MCF 10A (cell line): ENCODE data around the gene PDZRN3. TPM values are rescaled to one million over a fixed set of nuclear protein-coding genes. Genes with fewer than 3 reads are reported as not detected.

Experiments used
- BruUV-seq: library from RNA; stranded (reverse); fragments of 400-500 nt; replicated peaks from 2 replicates; lab custom pipeline; 2021; lab: Mats Ljungman, UMichigan
- CTCF ChIA-PET: fragments of 300-600 bp; sonication (Branson Sonifier 250); formaldehyde crosslinking; extraction: SDS; loops from one replicate; lab custom pipeline; 2021; ENCODE audit warnings: antibody characterized with exemption, inconsistent platforms; lab: Yijun Ruan, JAX
- POLR2A ChIA-PET: fragments of 300-600, 350-650 bp; sonication (Branson Sonifier 250); formaldehyde crosslinking; extraction: SDS; loops from one replicate; lab custom pipeline; 2020; ENCODE audit warnings: antibody characterized with exemption, inconsistent platforms; lab: Yijun Ruan, JAX
- DNase-seq: peaks from one replicate; pipeline ENCODE4 v3.0.0-alpha.2; 2018; ENCODE audit not compliant: unreplicated experiment
- H3K27ac Mint-ChIP-seq: one replicate; pipeline ENCODE4 v1.8.0; 2022; ENCODE audit warnings: mild to moderate bottlenecking, low read depth, mixed read lengths; ENCODE audit not compliant: unreplicated experiment
- H3K27me3 Mint-ChIP-seq: one replicate; pipeline ENCODE4 v1.8.0; 2022; ENCODE audit warnings: mixed read lengths; ENCODE audit not compliant: insufficient read depth, unreplicated experiment
- H3K36me3 Mint-ChIP-seq: one replicate; pipeline ENCODE4 v1.8.0; 2022; ENCODE audit warnings: mild to moderate bottlenecking, moderate library complexity, mixed read lengths; ENCODE audit not compliant: insufficient read depth, unreplicated experiment
- H3K4me1 Mint-ChIP-seq: one replicate; pipeline ENCODE4 v1.8.0; 2022; ENCODE audit warnings: mixed read lengths; ENCODE audit not compliant: insufficient read depth, unreplicated experiment
- H3K4me3 Mint-ChIP-seq: one replicate; pipeline ENCODE4 v1.8.0; 2022; ENCODE audit warnings: mild to moderate bottlenecking, moderate library complexity, mixed read lengths; ENCODE audit not compliant: unreplicated experiment
- H3K9me3 Mint-ChIP-seq: one replicate; pipeline ENCODE4 v1.8.0; 2022; ENCODE audit warnings: mixed read lengths; ENCODE audit not compliant: unreplicated experiment
- intact Hi-C: fragments of 100-400 bp; cut with micrococcal nuclease; formaldehyde crosslinking; loops from 2 replicates; pipeline ENCODE4 v1.14.1; 2022
- total RNA-seq: library from RNA; stranded (reverse); gene quantifications from 2 replicates; pipeline ENCODE4 v1.2.3, GENCODE V29; 2022
- TF ChIP-seq, protein P1 (sequence below): fragments of 200-600 bp; IDR thresholded peaks from one replicate; pipeline ENCODE4 v1.8.0; 2022; ENCODE audit warnings: antibody characterized with exemption, mild to moderate bottlenecking; ENCODE audit not compliant: unreplicated experiment

Gene PDZRN3
- total RNA-seq, 1 experiment from 2014 or later, result not detected

DNA sequence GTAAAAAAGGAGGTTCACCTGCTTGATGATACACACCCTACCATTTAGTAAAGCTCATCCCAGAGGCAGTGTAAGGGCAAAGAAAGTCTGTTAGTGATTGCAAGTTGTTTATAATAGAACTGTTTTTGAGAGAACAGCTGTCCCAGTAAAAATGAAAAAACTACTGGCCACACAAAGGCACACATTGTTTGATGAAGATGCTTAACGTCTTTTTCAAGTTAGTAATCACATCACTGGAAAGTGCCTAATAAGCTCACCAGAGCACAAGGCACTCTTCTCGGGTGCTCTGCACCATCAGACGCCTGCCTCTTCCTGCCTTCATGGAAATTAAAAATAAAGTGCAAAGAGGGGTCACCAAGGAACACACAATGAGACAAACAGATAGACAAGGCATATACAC is 186.9 kb downstream of the PDZRN3 start:
- no peaks in the 10 kb centered on the region for H3K9me3 Mint-ChIP-seq
- TF ChIP-seq, protein P1, sequence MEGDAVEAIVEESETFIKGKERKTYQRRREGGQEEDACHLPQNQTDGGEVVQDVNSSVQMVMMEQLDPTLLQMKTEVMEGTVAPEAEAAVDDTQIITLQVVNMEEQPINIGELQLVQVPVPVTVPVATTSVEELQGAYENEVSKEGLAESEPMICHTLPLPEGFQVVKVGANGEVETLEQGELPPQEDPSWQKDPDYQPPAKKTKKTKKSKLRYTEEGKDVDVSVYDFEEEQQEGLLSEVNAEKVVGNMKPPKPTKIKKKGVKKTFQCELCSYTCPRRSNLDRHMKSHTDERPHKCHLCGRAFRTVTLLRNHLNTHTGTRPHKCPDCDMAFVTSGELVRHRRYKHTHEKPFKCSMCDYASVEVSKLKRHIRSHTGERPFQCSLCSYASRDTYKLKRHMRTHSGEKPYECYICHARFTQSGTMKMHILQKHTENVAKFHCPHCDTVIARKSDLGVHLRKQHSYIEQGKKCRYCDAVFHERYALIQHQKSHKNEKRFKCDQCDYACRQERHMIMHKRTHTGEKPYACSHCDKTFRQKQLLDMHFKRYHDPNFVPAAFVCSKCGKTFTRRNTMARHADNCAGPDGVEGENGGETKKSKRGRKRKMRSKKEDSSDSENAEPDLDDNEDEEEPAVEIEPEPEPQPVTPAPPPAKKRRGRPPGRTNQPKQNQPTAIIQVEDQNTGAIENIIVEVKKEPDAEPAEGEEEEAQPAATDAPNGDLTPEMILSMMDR, result no peak
- H3K4me3 Mint-ChIP-seq, result no peak overlapping the region
- H3K27me3 Mint-ChIP-seq, result peaks cover 35% of the 10 kb centered on the region
- no TSS peak for BruUV-seq
- no peak overlapping the region for H3K27ac Mint-ChIP-seq
- ChIA-PET POLR2A (no interaction called here), CTCF (interaction anchor here (0.7 to 2.3 kb wide), 3 partner anchors 209 to 587 kb away, joined by 3 to 9 read pairs (median 3); no protein-coding TSS in a partner anchor)
- H3K36me3 Mint-ChIP-seq, result no peaks in the 10 kb centered on the region
- DNase-seq, result no peak
- intact Hi-C loops, result no loop called here
- H3K4me1 Mint-ChIP-seq, result no peaks in the 10 kb centered on the region

DNA sequence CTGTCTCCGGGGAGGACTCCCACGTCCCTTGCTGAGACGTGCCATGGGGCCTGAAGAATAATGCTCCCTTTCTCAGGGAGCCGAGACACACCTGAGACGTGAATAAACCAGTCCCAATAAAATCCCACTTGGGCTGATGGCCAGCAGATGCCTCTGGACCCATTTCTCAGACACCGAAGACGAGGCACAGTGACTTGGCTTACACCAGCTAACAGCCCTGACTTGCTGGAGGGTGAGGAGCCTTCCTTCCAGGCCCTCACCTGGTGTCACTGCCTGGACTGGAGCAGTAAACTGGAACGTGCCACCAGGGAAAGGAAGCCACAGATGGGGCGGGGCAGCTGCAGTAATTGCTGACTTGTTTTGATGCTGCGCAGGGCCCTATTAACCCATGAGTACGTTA is 189.7 kb downstream of the PDZRN3 start:
- BruUV-seq, result no TSS peak
- H3K4me1 Mint-ChIP-seq, result no peaks in the 10 kb centered on the region
- POLR2A ChIA-PET, result no interaction called here
- H3K27me3 Mint-ChIP-seq, result peaks cover 46% of the 10 kb centered on the region
- no peak overlapping the region for H3K4me3 Mint-ChIP-seq
- H3K36me3 Mint-ChIP-seq, result no peaks in the 10 kb centered on the region
- DNase-seq, result no peak
- TF ChIP-seq, protein P1, result no peak
- no peak overlapping the region for H3K27ac Mint-ChIP-seq
- intact Hi-C loops, result no loop called here
- CTCF ChIA-PET, result interaction anchor here (0.7 to 10.3 kb wide), 2 partner anchors 78 to 336 kb away, joined by 3 to 135 read pairs; no protein-coding TSS in a partner anchor
- no peaks in the 10 kb centered on the region for H3K9me3 Mint-ChIP-seq

DNA sequence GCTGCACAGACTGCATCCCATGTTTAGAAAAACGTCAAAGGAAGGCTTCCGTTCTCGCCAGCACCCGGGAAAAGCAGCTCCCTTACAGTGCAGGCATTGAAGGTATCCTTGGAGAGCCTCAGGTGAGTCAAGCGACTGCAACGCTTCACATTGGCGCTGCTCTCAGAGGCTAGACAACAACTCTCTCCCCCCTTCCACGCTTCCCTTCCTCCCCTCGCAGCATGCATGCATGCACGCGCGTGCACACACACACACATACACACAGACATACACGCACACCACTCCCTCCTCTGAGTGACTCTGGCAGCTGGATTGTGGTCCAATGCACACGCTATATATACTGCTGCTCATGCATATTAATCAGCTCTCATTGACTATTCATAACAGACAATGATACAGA is 191.1 kb downstream of the PDZRN3 start:
- Mint-ChIP-seq H3K9me3 (no peaks in the 10 kb centered on the region), H3K27me3 (peaks cover 47% of the 10 kb centered on the region), H3K4me3 (no peak overlapping the region), H3K4me1 (no peaks in the 10 kb centered on the region), H3K27ac (no peak overlapping the region), H3K36me3 (no peaks in the 10 kb centered on the region)
- TF ChIP-seq, protein P1, result no peak
- DNase-seq, result no peak
- intact Hi-C loops, result no loop called here
- no TSS peak for BruUV-seq
- ChIA-PET POLR2A (no interaction called here), CTCF (interaction anchor here (0.6 to 10.3 kb wide), 8 partner anchors 12 to 418 kb away, joined by 3 to 135 read pairs (median 4); no protein-coding TSS in a partner anchor)

DNA sequence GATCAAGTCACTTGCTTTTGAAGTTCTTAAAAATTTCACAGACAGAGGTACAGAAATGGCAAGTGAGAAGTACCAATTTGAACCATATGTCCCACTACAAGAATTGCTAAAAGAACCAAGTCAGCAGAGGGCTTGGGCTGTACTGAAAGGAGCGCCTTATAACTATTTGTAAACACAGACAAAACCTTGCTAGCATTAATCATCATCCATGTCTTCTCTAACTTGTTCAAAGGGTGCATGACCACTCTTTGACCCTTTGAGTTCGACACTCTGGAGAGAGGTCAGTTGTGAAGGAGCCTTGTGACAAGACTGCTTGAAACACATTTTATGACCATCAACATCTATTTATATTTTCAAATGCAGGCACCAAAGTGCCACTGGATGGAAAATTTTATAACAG is 191.7 kb downstream of the PDZRN3 start:
- H3K9me3 Mint-ChIP-seq, result no peaks in the 10 kb centered on the region
- no peak for DNase-seq
- H3K4me1 Mint-ChIP-seq, result no peaks in the 10 kb centered on the region
- H3K27me3 Mint-ChIP-seq, result peaks cover 47% of the 10 kb centered on the region
- H3K36me3 Mint-ChIP-seq, result no peaks in the 10 kb centered on the region
- no TSS peak for BruUV-seq
- TF ChIP-seq, protein P1, result no peak
- ChIA-PET CTCF (interaction anchor here (0.6 to 10.3 kb wide), 18 partner anchors 9 to 1680 kb away, joined by 3 to 135 read pairs (median 4); no protein-coding TSS in a partner anchor), POLR2A (interaction anchor here (0.7 kb wide), 1 partner anchor 17 kb away, joined by 6 read pairs; no protein-coding TSS in a partner anchor)
- intact Hi-C loops, result no loop called here
- H3K4me3 Mint-ChIP-seq, result no peak overlapping the region
- H3K27ac Mint-ChIP-seq, result no peak overlapping the region
